Measurements from ENCODE around the gene KLHDC4. TPM values are rescaled to one million over a fixed set of nuclear protein-coding genes. Genes with fewer than 3 reads are reported as not detected.
A peak's percentile ranks its signal among the peaks of the same experiment; 100 is the strongest.

KLHDC4 gene
- total RNA-seq, 1 experiment from 2014 or later, result 76.2 TPM

- Histone ChIP-seq H2BK120ac (ENCODE audit: low read depth, low read length, poor library complexity, severe bottlenecking) (no peak overlapping the region), H2BK12ac (ENCODE audit: insufficient read length, low read depth, low read length) (no peak overlapping the region), H3K79me1 (ENCODE audit: insufficient read depth, low read depth, low read length, poor library complexity, severe bottlenecking) (no peaks in the 10 kb centered on the region), H2AK5ac (ENCODE audit: insufficient read length, low read length) (no peak overlapping the region), H4K20me1 (ENCODE audit: control insufficient read depth, insufficient read depth, insufficient read length) (no peaks in the 10 kb centered on the region), H4K8ac (replicated peaks; ENCODE audit: insufficient read length, low read depth, low read length) (no peak overlapping the region), H3K23ac (ENCODE audit: insufficient read length, low read depth, low read length) (no peak overlapping the region), H3K56ac (ENCODE audit: insufficient read length, low read depth, low read length) (no peak overlapping the region), H3T11ph (ENCODE audit: low read length) (no peak overlapping the region), H2AFZ (ENCODE audit: low read length) (no peak overlapping the region), H3K4me2 (ENCODE audit: insufficient read depth, insufficient read length, low read length) (no peak overlapping the region), H3K9me3 (ENCODE audit: control insufficient read depth, low read depth, low read length) (no peaks in the 10 kb centered on the region), H2BK5ac (ENCODE audit: insufficient read length, low read length) (no peak overlapping the region), H3K79me2 (ENCODE audit: insufficient read depth, low read length) (peaks cover 4% of the 10 kb centered on the region; the same call in 1 of the 2 replicates), H3K4me1 (ENCODE audit: insufficient read depth, low read length) (no peaks in the 10 kb centered on the region), H3K18ac (ENCODE audit: insufficient read length, low read depth, low read length) (no peak overlapping the region), H3K14ac (ENCODE audit: insufficient read depth, low read length) (no peak overlapping the region), H3K4ac (ENCODE audit: low read depth, low read length) (no peak overlapping the region), H2BK20ac (ENCODE audit: low read depth, low read length, poor library complexity, severe bottlenecking) (no peak overlapping the region), H3K27ac (ENCODE audit: insufficient read length, low read depth, low read length) (no peak overlapping the region), H4K5ac (ENCODE audit: insufficient read length, low read depth, low read length) (no peak overlapping the region), H4K91ac (ENCODE audit: insufficient read length, low read depth, low read length) (no peak overlapping the region), H3K9ac (ENCODE audit: extremely low read depth, insufficient read length, low read length) (no peak overlapping the region), H3K27me3 (ENCODE audit: insufficient read depth, low read length) (no peaks in the 10 kb centered on the region), H3K23me2 (ENCODE audit: insufficient read length, low read depth, low read length, poor library complexity, severe bottlenecking) (no peaks in the 10 kb centered on the region), H2BK15ac (ENCODE audit: low read depth, low read length) (no peak overlapping the region)
- WGBS (ENCODE audit: extremely low coverage, insufficient read length, low lambda C conversion rate), result no CpG with 5 or more reads among the region's 22 CpGs
- Mint-ChIP-seq H3K9me3 (no peaks in the 10 kb centered on the region), H3K27me3 (ENCODE audit: low read depth) (no peaks in the 10 kb centered on the region), H3K4me1 (no peaks in the 10 kb centered on the region), H3K36me3 (ENCODE audit: insufficient read depth in 1 of 3, low read depth in 3 of 3) (peaks cover 46 to 79% (median 70%) of the 10 kb centered on the region in 3 experiments; a peak in 6 of 7 replicates), H3K27ac (peak overlapping the region in 1 of 3 experiments; percentile 80; a peak in 1 of 7 replicates), H3K4me3 (no peak overlapping the region)
- DNase-seq, result peak; percentile 36
- peak; percentile 34; the same call in 2 of the 3 replicates for TF ChIP-seq CTCF (conservative IDR thresholded peaks at IDR 0.05)
Observed at GRCh38 chr16:87747626-87748414, 18.0 kb downstream of the KLHDC4 start.

Measured in H9 (cell line).